Psoas muscle (tissue), 8 donors: ENCODE results near the gene PCNX4. TPM values are rescaled to one million over a fixed set of nuclear protein-coding genes. Genes with fewer than 3 reads are reported as not detected.

Experiments used
- ATAC-seq, 4 donors: fragments of 200-7000 bp; cut with Tn5 transposase; one replicate each; pipeline ENCODE4 v1.9.1; 2020; ENCODE audit warnings: moderate library complexity in 3 of 4, mild to moderate bottlenecking in 2 of 4
- DNase-seq, 2 donors: peaks; one replicate each; pipeline ENCODE4 v3.0.0-alpha.2; 2020
- H3K27ac ChIP-seq: fragments of 200-600 bp; one replicate; pipeline ENCODE4 v1.8.0; 2022
- H3K27me3 ChIP-seq, 3 donors: fragments of 200-600 bp in 1 of 3; one replicate each; pipeline versions ENCODE4 v1.6.1 to v1.8.0; 2013 to 2022; ENCODE audit warnings: low read length in 2 of 3, mild to moderate bottlenecking in 2 of 3, moderate library complexity in 1 of 3; ENCODE audit not compliant: insufficient read depth in 3 of 3
- H3K36me3 ChIP-seq, 2 donors: fragments of 200-600 bp in 1 of 2; one replicate each; pipeline versions ENCODE4 v1.6.1 to v1.8.0; 2013 to 2022; ENCODE audit warnings: low read depth in 1 of 2, mild to moderate bottlenecking in 1 of 2, moderate library complexity in 1 of 2; ENCODE audit not compliant: insufficient read depth in 1 of 2
- H3K4me1 ChIP-seq: fragments of 200-600 bp; one replicate; pipeline ENCODE4 v1.8.0; 2022
- H3K4me3 ChIP-seq: fragments of 200-600 bp; one replicate; pipeline ENCODE4 v1.8.0; 2022; ENCODE audit warnings: mild to moderate bottlenecking
- H3K9me3 ChIP-seq: fragments of 200-600 bp; one replicate; pipeline ENCODE4 v1.8.0; 2022
- whole genome bisulfite sequencing, 3 donors: extraction: QIAGEN DNeasy Blood & Tissue Kit; methylation state at CpG; one replicate each; pipeline versions ENCODE4 v1.1.6 to v1.1.7; 2013; 5-methylcytosine and 5-hydroxymethylcytosine counted together
- intact Hi-C, 2 donors: fragments of 100-400 bp; cut with DNase I; formaldehyde crosslinking; loops; one replicate each; pipeline versions ENCODE4 v1.11.0 to v1.14.2; 2022
- polyA plus RNA-seq, 3 donors: library from polyadenylated mRNA; stranded (reverse); fragments of 200-250 nt; gene quantifications; one replicate each; pipeline ENCODE4 v1.2.3, GENCODE V29; 2013
- total RNA-seq, 4 donors: library from RNA; stranded (reverse); fragmentation: NEBNext Ultra II Directional in 2 of 4; extraction: Animal tissue kit (Norgen Biotek cat#: 25700) in 2 of 4; gene quantifications; one replicate each; pipeline versions ENCODE4 v1.2.1 to v1.2.4, GENCODE V29; 2021 to 2023
- TF ChIP-seq, protein P1 (sequence below): fragments of 200-600 bp; IDR thresholded peaks from one replicate; pipeline ENCODE4 v1.8.0; 2022; ENCODE audit warnings: antibody characterized with exemption
- donor health status: healthy with polysubstance abuse.
- donor health status: DM: no; HTN: no; CAD: no; lungs with moderate emphysema.
- donor health status: Bipolar disorder and iron deficiency.
- donor health status: healthy.
- donor health status: DM: yes; HTN: yes; CAD: no.
- donor health status: DM: no; HTN: no; CAD: no.
- donor health status: DM: no; HTN: no; CAD: no.
- donor health status: DM: yes; HTN: yes; CAD: no.

PCNX4 gene
- total and polyA plus RNA-seq, 7 donors: 13.0 to 41.4 (median 24.4) TPM

DNA sequence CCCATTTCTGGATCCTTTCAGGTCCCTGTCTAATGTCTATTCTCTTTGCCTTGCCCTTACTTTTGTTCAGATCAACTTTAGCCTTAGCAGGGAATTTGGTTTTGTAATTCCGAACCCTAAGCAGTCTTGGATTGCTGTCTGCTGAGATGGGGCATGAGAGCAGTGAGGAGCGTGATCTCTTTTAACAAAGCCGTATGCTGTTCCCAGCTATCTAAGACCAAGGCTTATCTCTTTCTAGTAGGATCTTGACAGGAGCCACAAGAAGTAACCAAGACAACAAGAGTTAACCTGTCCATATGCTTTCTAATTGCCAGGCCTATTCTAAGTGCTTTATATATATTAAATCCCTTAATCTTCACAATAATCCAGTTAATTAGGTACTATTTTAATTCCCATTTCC is 78.0 kb downstream of the PCNX4 start:
- intact Hi-C loops: no loop called here
- Histone ChIP-seq H3K9me3 (no peaks in the 10 kb centered on the region), H3K27ac (no peak overlapping the region), H3K27me3 (no peaks in the 10 kb centered on the region), H3K4me1 (peaks cover 13% of the 10 kb centered on the region), H3K36me3 (no peaks in the 10 kb centered on the region), H3K4me3 (no peak overlapping the region)
- TF ChIP-seq, protein P1, sequence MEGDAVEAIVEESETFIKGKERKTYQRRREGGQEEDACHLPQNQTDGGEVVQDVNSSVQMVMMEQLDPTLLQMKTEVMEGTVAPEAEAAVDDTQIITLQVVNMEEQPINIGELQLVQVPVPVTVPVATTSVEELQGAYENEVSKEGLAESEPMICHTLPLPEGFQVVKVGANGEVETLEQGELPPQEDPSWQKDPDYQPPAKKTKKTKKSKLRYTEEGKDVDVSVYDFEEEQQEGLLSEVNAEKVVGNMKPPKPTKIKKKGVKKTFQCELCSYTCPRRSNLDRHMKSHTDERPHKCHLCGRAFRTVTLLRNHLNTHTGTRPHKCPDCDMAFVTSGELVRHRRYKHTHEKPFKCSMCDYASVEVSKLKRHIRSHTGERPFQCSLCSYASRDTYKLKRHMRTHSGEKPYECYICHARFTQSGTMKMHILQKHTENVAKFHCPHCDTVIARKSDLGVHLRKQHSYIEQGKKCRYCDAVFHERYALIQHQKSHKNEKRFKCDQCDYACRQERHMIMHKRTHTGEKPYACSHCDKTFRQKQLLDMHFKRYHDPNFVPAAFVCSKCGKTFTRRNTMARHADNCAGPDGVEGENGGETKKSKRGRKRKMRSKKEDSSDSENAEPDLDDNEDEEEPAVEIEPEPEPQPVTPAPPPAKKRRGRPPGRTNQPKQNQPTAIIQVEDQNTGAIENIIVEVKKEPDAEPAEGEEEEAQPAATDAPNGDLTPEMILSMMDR: no peak
- 95 to 98% (median 96%) methylated on average over 3 of the region's 3 CpGs for WGBS, 3 donors
- DNase-seq (no peak), ATAC-seq (no peak)

DNA sequence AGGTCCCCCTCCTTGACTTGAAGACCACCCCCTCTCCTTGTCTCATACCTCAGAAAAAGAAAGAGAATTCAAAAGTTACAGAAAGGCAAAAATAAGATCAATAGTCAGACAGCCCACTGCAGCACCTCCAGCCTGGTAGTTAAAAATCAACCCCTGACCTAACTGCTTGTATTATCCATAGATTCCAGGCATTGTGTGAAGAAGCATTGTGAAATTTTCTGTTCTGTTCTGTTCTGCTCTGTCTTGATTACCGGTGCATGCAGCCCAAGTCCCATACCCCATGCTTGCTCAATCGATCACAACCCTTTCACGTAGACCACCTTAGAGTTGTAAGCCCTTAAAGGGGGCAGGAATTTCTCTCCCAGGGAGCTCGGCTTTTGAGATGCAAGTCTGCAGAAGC is 79.2 kb downstream of the PCNX4 start:
- H3K27me3 ChIP-seq: no peaks in the 10 kb centered on the region
- H3K4me1 ChIP-seq: peaks cover 23% of the 10 kb centered on the region
- TF ChIP-seq, protein P1: no peak
- H3K9me3 ChIP-seq: no peaks in the 10 kb centered on the region
- no peaks in the 10 kb centered on the region for H3K36me3 ChIP-seq
- DNase-seq (no peak), ATAC-seq (no peak)
- intact Hi-C loops: no loop called here
- no peak overlapping the region for H3K27ac ChIP-seq
- no peak overlapping the region for H3K4me3 ChIP-seq
- 91 to 94% (median 92%) methylated on average over 4 of the region's 4 CpGs for WGBS, 3 donors

DNA sequence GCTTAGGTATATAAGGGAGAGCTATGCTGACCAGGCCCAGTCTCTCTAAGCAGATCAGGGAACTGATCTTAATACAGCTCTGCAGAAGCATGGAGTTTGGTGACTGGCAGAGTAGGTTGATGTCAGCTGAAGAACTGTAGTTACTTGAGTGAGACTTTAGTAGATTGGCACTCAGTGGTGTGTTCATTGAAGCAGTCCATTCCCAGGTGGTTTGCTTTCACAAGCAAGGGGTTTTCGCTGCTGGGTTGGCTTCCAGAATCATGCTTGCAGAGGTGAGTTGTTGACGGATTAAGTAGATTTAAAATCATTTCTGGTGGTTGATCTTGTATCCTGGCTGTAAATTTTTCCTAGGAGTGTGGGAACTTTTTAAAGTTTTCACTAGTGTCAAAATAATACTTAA is 80.0 kb downstream of the PCNX4 start:
- H3K27ac ChIP-seq: no peak overlapping the region
- no peaks in the 10 kb centered on the region for H3K9me3 ChIP-seq
- H3K4me1 ChIP-seq: peaks cover 25% of the 10 kb centered on the region
- intact Hi-C loops: no loop called here
- no peaks in the 10 kb centered on the region for H3K27me3 ChIP-seq
- no peak overlapping the region for H3K4me3 ChIP-seq
- ATAC-seq (no peak), DNase-seq (no peak)
- H3K36me3 ChIP-seq: no peaks in the 10 kb centered on the region
- TF ChIP-seq, protein P1: no peak
- whole genome bisulfite sequencing, 3 donors: 89 to 100% (median 95%) methylated on average over 2 of the region's 2 CpGs

DNA sequence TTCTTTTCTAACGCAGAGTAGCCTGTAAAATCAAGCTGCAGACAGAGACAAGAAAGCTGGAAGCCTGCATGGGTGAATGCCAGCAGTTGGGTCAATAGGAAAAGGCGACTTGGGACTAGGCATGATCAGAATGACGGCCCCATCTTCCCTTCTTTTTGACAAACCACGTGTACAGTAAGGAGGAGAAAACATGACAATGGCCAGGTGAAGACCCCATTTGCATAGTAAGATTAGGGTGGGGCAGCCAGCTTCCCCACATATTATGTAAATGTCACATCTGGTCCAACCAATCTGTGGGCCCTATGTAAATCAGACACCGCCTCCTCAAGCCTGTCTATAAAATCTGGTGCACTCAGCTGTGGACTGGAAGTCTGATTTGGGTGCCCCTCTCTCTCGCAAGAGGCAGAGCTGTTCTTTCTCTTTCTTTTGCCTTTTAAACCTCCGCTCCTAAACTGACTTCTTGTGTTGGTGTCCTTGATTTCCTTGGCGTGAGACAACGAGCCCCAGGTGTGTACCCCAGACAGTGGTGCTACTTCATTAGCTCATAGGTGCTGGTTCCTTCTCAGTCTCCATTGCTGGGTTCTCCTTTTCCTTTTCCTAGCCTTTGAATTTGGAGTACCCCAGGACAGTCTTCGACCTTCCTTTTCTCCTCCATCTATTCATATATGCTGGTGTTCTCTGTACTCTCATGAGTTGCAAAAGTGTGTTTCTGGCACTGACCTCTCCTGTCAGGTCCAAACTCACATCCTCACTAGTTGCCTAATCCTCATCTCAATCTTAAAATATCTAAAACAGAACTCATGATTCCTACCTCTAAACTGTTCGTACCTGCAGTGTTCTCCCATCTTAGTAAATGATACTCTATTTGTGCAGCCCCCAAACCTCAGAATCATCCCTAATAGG is 82.9 kb downstream of the PCNX4 start:
- H3K9me3 ChIP-seq: no peaks in the 10 kb centered on the region
- peak overlapping the region; percentile 35 for H3K4me3 ChIP-seq
- no peaks in the 10 kb centered on the region for H3K27me3 ChIP-seq
- DNase-seq (no peak), ATAC-seq (peak; percentile 60 to 80 (median 73))
- TF ChIP-seq, protein P1: no peak
- peak overlapping the region; percentile 91 for H3K27ac ChIP-seq
- H3K4me1 ChIP-seq: peaks cover 36% of the 10 kb centered on the region
- intact Hi-C loops: no loop called here
- H3K36me3 ChIP-seq: no peaks in the 10 kb centered on the region
- WGBS, 3 donors: 71 to 80% (median 76%) methylated on average over 11 of the region's 11 CpGs
